Calu3 (cell line): ENCODE results near the gene TMEM231. TPM values are rescaled to one million over a fixed set of nuclear protein-coding genes. Genes with fewer than 3 reads are reported as not detected.

Experiments
- Bru-seq: library from RNA; stranded (reverse); fragments of 400-500 nt; gene quantifications from one replicate; lab custom pipeline; 2021; lab: Mats Ljungman, UMichigan
- BruChase-seq, 2 experiments: library from RNA; stranded (reverse); fragments of 400-500 nt; gene quantifications; one replicate each; lab custom pipeline; 2021; lab: Mats Ljungman, UMichigan
- BruUV-seq: library from RNA; stranded (reverse); fragments of 400-500 nt; replicated peaks from 2 replicates; lab custom pipeline; 2021; lab: Mats Ljungman, UMichigan
- CTCF ChIA-PET: fragments of 300-600 bp; sonication (Branson Sonifier 250); formaldehyde crosslinking; loops from one replicate; lab custom pipeline; 2022; ENCODE audit warnings: antibody characterized with exemption; lab: Charles Lee
- DNase-seq: peaks from one replicate; pipeline ENCODE4 v3.0.0; 2022
- H3K27ac Mint-ChIP-seq: one replicate; pipeline ENCODE4 v1.8.0; 2022; ENCODE audit warnings: mixed read lengths; ENCODE audit not compliant: unreplicated experiment
- H3K27me3 Mint-ChIP-seq: one replicate; pipeline ENCODE4 v1.8.0; 2022; ENCODE audit warnings: mixed read lengths; ENCODE audit not compliant: unreplicated experiment
- H3K36me3 Mint-ChIP-seq: one replicate; pipeline ENCODE4 v1.8.0; 2022; ENCODE audit warnings: mild to moderate bottlenecking, moderate library complexity, mixed read lengths; ENCODE audit not compliant: insufficient read depth, unreplicated experiment
- H3K4me1 Mint-ChIP-seq: one replicate; pipeline ENCODE4 v1.8.0; 2022; ENCODE audit warnings: mild to moderate bottlenecking, low read depth, mixed read lengths; ENCODE audit not compliant: unreplicated experiment
- H3K4me3 Mint-ChIP-seq: one replicate; pipeline ENCODE4 v1.8.0; 2022; ENCODE audit warnings: mild to moderate bottlenecking, low read depth, moderate library complexity, mixed read lengths; ENCODE audit not compliant: unreplicated experiment
- H3K9me3 Mint-ChIP-seq: one replicate; pipeline ENCODE4 v1.8.0; 2022; ENCODE audit warnings: low read depth, mixed read lengths; ENCODE audit not compliant: unreplicated experiment
- intact Hi-C: fragments of 100-400 bp; cut with micrococcal nuclease; formaldehyde crosslinking; loops from one replicate; pipeline ENCODE4 v1.10.0; 2022; ENCODE audit not compliant: unreplicated experiment
- long read RNA-seq: library from polyadenylated mRNA; stranded (forward); transcript quantifications from one replicate; pipeline ENCODE4 v2.0.0, GENCODE V29; 2022
- total RNA-seq: library from RNA; stranded (reverse); gene quantifications from 2 replicates; pipeline ENCODE4 v1.2.3, GENCODE V29; 2022
- TF ChIP-seq, protein P1 (sequence below): fragments of 200-600 bp; IDR thresholded peaks from one replicate; pipeline ENCODE4 v1.8.0; 2022; ENCODE audit warnings: antibody characterized with exemption; ENCODE audit not compliant: unreplicated experiment

Gene TMEM231, protein sequence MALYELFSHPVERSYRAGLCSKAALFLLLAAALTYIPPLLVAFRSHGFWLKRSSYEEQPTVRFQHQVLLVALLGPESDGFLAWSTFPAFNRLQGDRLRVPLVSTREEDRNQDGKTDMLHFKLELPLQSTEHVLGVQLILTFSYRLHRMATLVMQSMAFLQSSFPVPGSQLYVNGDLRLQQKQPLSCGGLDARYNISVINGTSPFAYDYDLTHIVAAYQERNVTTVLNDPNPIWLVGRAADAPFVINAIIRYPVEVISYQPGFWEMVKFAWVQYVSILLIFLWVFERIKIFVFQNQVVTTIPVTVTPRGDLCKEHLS
- total RNA-seq (17.6 and 23.8 TPM in 2 replicates), Bru-seq, nascent RNA (percentile 56 among the genes with signal in this experiment), BruChase-seq, experiment 1, labeled RNA remaining after a 6-hour chase (percentile 80 among the genes with signal in this experiment), BruChase-seq, experiment 2, labeled RNA remaining after a 2-hour chase (percentile 69 among the genes with signal in this experiment)
- long read RNA-seq, full-length matches to known transcripts, result 25 of 31 reads
- long read RNA-seq, partial matches to known transcripts, result 0 of 31 reads
- long read RNA-seq, other reads (novel, unspliced or antisense), result 6 of 31 reads

DNA sequence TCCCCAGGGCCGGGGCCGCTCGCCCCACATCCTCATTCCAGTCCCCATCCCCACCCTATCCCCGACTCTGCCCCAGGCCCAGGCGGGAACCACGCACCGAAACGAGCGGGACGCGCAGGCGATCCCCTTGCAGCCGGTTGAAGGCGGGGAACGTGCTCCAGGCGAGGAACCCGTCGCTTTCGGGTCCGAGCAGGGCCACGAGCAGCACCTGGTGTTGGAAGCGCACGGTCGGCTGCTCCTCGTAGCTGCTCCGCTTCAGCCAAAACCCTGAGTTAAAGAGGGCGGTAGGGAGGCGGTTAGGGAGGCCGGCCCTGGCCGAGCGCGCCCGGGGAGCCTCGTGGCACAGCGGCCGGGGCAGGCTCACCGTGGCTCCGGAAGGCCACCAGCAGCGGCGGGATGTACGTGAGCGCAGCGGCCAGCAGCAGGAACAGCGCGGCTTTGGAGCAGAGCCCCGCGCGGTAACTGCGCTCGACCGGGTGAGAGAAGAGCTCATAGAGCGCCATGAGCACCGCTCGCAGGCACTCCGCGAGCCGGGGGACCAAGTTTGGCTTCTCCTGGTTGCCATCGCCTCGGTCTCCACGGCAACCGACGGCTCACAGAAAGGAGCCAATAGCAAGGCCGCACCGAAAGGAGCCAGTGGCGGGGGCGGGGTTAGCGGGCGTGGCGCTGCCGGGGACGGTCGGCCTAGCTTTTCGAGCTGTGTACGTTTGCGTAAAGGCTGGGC lies at the start of gene TMEM231:
TSS of gene TMEM231 (minus strand) at position 546 of the 724 bp plus-strand sequence. CDS start at position 503, 43 bp downstream.
- H3K9me3 Mint-ChIP-seq, result no peaks in the 10 kb centered on the region
- peak within 1 kb of the TSS; percentile 78 for H3K27ac Mint-ChIP-seq
- CTCF ChIA-PET, result interaction anchor here (0.5 to 1.9 kb wide), 3 partner anchors 9 to 791 kb away, joined by 3 to 12 read pairs (median 5); no protein-coding TSS in a partner anchor
- intact Hi-C loops, result loop anchor here (2.0 to 5.0 kb wide), 2 partner anchors 39 to 85 kb away; no protein-coding TSS in a partner anchor
- TF ChIP-seq, protein P1, sequence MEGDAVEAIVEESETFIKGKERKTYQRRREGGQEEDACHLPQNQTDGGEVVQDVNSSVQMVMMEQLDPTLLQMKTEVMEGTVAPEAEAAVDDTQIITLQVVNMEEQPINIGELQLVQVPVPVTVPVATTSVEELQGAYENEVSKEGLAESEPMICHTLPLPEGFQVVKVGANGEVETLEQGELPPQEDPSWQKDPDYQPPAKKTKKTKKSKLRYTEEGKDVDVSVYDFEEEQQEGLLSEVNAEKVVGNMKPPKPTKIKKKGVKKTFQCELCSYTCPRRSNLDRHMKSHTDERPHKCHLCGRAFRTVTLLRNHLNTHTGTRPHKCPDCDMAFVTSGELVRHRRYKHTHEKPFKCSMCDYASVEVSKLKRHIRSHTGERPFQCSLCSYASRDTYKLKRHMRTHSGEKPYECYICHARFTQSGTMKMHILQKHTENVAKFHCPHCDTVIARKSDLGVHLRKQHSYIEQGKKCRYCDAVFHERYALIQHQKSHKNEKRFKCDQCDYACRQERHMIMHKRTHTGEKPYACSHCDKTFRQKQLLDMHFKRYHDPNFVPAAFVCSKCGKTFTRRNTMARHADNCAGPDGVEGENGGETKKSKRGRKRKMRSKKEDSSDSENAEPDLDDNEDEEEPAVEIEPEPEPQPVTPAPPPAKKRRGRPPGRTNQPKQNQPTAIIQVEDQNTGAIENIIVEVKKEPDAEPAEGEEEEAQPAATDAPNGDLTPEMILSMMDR, result no peak
- H3K4me1 Mint-ChIP-seq, result peaks cover 34% of the 10 kb centered on the region
- H3K36me3 Mint-ChIP-seq, result peaks cover 31% of the 10 kb centered on the region
- peak; percentile 98 for DNase-seq
- BruUV-seq, result no TSS peak
- peak within 1 kb of the TSS; percentile 91 for H3K4me3 Mint-ChIP-seq
- no peaks in the 10 kb centered on the region for H3K27me3 Mint-ChIP-seq

DNA sequence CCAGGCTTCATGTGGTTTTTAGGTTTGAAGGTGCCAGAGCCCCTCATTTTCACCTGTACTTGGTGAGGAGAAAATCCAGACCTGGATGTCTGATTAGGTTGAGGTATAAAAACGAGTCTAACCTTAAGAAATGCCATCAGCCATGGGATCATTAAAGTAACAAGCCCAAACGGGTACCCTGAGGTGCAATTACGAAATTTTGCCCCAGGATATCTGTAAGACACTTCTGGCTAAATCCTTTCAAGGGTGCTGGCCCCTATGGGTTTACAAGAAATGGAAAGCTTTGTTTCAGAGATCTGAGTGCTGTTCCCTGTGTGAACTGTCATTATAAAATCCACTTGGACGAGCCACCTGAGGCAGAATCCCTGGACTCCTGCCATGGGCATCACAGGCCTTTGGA lies 47.2 kb upstream of the TMEM231 start:
- no TSS peak for BruUV-seq

DNA sequence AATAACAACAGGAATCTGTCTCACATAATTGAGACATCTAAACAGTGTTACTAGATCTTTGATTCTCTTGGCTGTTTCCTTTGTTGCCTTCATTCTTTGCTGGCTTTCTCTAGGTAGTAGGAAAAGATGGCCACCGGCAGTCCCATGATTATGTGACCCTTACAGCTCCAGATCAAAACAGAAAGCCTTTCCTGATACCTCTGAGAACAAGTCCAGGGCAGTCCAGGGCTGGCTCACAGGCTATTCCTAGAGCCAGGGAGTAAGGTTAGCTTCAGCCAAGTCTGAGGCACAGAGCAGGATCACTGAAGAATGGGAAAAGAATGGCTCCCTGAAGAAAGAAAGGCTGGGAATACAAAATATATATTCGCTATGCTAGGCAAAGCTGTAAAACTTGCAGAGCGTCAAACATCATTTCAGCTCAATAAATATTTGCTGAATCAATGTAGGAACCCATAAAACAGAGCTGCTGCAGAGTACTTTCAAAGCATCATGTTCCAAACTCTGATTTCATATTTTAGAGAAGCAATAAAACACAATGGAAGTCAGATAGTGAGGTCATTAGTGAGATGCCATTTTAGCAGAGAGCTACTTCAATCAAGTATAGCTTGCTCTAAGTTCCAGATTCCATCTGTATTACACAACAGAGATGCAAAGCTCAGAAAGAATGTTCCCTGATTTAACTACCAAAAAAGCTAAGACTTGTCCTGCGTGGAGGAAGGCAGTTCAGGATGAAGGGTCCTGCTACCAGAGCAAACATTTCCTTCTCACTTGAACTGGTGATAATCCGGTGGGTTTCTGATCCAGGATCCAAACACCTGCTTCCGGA lies 43.6 kb upstream of the TMEM231 start:
- H3K36me3 Mint-ChIP-seq, result peaks cover 51% of the 10 kb centered on the region

More for the DNA sequence above, 47.2 kb upstream of the TMEM231 start:
- Mint-ChIP-seq H3K9me3 (peaks cover 7% of the 10 kb centered on the region), H3K27ac (no peak overlapping the region), H3K4me3 (no peak overlapping the region), H3K27me3 (no peaks in the 10 kb centered on the region), H3K36me3 (peaks cover 43% of the 10 kb centered on the region), H3K4me1 (no peaks in the 10 kb centered on the region)
- TF ChIP-seq, protein P1, result no peak
- no peak for DNase-seq
- intact Hi-C loops, result no loop called here
- CTCF ChIA-PET, result no interaction called here

More for the DNA sequence above, 43.6 kb upstream of the TMEM231 start:
- H3K27me3 Mint-ChIP-seq, result no peaks in the 10 kb centered on the region
- CTCF ChIA-PET, result interaction anchor here (0.6 kb wide), 1 partner anchor 40 kb away, joined by 4 read pairs; no protein-coding TSS in a partner anchor
- DNase-seq, result no peak
- no TSS peak for BruUV-seq
- intact Hi-C loops, result no loop called here
- TF ChIP-seq, protein P1, result no peak
- peaks cover 3% of the 10 kb centered on the region for H3K4me1 Mint-ChIP-seq
- no peak overlapping the region for H3K27ac Mint-ChIP-seq
- H3K4me3 Mint-ChIP-seq, result no peak overlapping the region
- H3K9me3 Mint-ChIP-seq, result peaks cover 14% of the 10 kb centered on the region
